CD14-positive monocyte (primary cell): ENCODE results near the gene GJC3. TPM values are rescaled to one million over a fixed set of nuclear protein-coding genes. Genes with fewer than 3 reads are reported as not detected.

ENCODE experiments used
- DNase-seq, 3 donors: peaks; one replicate each; pipeline ENCODE4 v3.0.0-alpha.2; 2011 to 2022
- H2AFZ ChIP-seq: 2 replicates; pipeline ENCODE4 v1.6.0; 2012; ENCODE audit warnings: mild to moderate bottlenecking, low read depth, low read length, inconsistent platforms; ENCODE audit not compliant: insufficient read depth, poor library complexity, severe bottlenecking
- H3K27ac ChIP-seq, 2 donors: 1 replicate in 1 of 2; 2 replicates in 1 of 2; pipeline ENCODE4 v1.5.1; 2012 to 2013; ENCODE audit warnings: low read length in 2 of 2, control low read depth in 1 of 2, inconsistent platforms in 1 of 2, low read depth in 1 of 2, mild to moderate bottlenecking in 1 of 2
- H3K27me3 ChIP-seq, 2 donors: one replicate each; pipeline versions ENCODE4 v1.6.0 to v1.6.1; 2011 to 2013; ENCODE audit warnings: low read length in 2 of 2; ENCODE audit not compliant: control insufficient read depth in 2 of 2, insufficient read depth in 2 of 2
- H3K36me3 ChIP-seq, 2 donors: replicated peaks in 1 of 2; 1 replicate in 1 of 2; 2 replicates in 1 of 2; pipeline versions ENCODE4 v1.5.1 to v1.6.1; 2012 to 2013; ENCODE audit warnings: low read length in 2 of 2, control low read depth in 1 of 2, inconsistent platforms in 1 of 2, mild to moderate bottlenecking in 1 of 2; ENCODE audit not compliant: insufficient read depth in 2 of 2, control insufficient read depth in 1 of 2
- H3K4me1 ChIP-seq, 2 donors: 1 replicate in 1 of 2; 2 replicates in 1 of 2; pipeline versions ENCODE4 v1.5.1 to v1.6.1; 2012 to 2013; ENCODE audit warnings: low read length in 2 of 2, control low read depth in 1 of 2, inconsistent platforms in 1 of 2, mild to moderate bottlenecking in 1 of 2, moderate library complexity in 1 of 2; ENCODE audit not compliant: insufficient read depth in 2 of 2, control insufficient read depth in 1 of 2
- H3K4me2 ChIP-seq: replicated peaks from 2 replicates; pipeline ENCODE3; 2012; ENCODE audit warnings: low read length, moderate library complexity, mild to moderate bottlenecking; ENCODE audit not compliant: poor library complexity, severe bottlenecking; ENCODE audit errors: extremely low read depth
- H3K4me3 ChIP-seq, 3 experiments: fragments of 200-600 bp in 1 of 3; sonication (generic) in 1 of 3; replicated peaks in 1 of 3; 1 replicate in 2 of 3; 2 replicates in 1 of 3; pipeline ENCODE4 v1.5.1; 2011 to 2013; ENCODE audit warnings: low read length in 3 of 3, mild to moderate bottlenecking in 3 of 3, control low read depth in 2 of 3, low read depth in 2 of 3, inconsistent platforms in 1 of 3, moderate library complexity in 1 of 3
- H3K79me2 ChIP-seq: 2 replicates; pipeline ENCODE4 v1.6.0; 2012; ENCODE audit warnings: mild to moderate bottlenecking, control low read depth, inconsistent platforms, low read length, moderate library complexity; ENCODE audit not compliant: insufficient read depth
- H3K9ac ChIP-seq: 2 replicates; pipeline ENCODE4 v1.6.0; 2017; ENCODE audit warnings: low read length, mild to moderate bottlenecking; ENCODE audit not compliant: insufficient read depth, poor library complexity, severe bottlenecking
- H3K9me3 ChIP-seq, 2 donors: replicated peaks in 1 of 2; 1 replicate in 1 of 2; 2 replicates in 1 of 2; pipeline versions ENCODE4 v1.5.1 to v1.6.1; 2012 to 2013; ENCODE audit warnings: low read length in 2 of 2, control low read depth in 1 of 2; ENCODE audit not compliant: control insufficient read depth in 1 of 2, insufficient read depth in 1 of 2
- H4K20me1 ChIP-seq: 2 replicates; pipeline ENCODE4 v1.6.0; 2012; ENCODE audit warnings: mild to moderate bottlenecking, low read length, control low read depth, moderate library complexity; ENCODE audit not compliant: insufficient read depth
- H3K27ac Mint-ChIP-seq, 7 donors: one replicate each; pipeline ENCODE4 v1.8.0; 2020; ENCODE audit warnings: mild to moderate bottlenecking in 7 of 7, mixed read lengths in 7 of 7, moderate library complexity in 6 of 7, inconsistent platforms in 2 of 7
- H3K27me3 Mint-ChIP-seq, 3 donors: one replicate each; pipeline ENCODE4 v1.8.0; 2021 to 2022; ENCODE audit warnings: low read depth in 3 of 3, mild to moderate bottlenecking in 3 of 3, mixed read lengths in 3 of 3, moderate library complexity in 3 of 3, inconsistent platforms in 1 of 3
- H3K36me3 Mint-ChIP-seq, 2 donors: one replicate each; pipeline ENCODE4 v1.8.0; 2020; ENCODE audit warnings: mixed read lengths in 2 of 2, inconsistent platforms in 1 of 2, mild to moderate bottlenecking in 1 of 2
- H3K4me1 Mint-ChIP-seq: one replicate; pipeline ENCODE4 v1.8.0; 2020; ENCODE audit warnings: mild to moderate bottlenecking, mixed read lengths
- H3K4me3 Mint-ChIP-seq, 2 donors: one replicate each; pipeline ENCODE4 v1.8.0; 2020; ENCODE audit warnings: mild to moderate bottlenecking in 2 of 2, mixed read lengths in 2 of 2, moderate library complexity in 1 of 2
- H3K9me3 Mint-ChIP-seq, 7 donors: one replicate each; pipeline ENCODE4 v1.8.0; 2020 to 2022; ENCODE audit warnings: mixed read lengths in 7 of 7, mild to moderate bottlenecking in 6 of 7, moderate library complexity in 6 of 7, inconsistent platforms in 2 of 7
- CTCF ChIP-seq: fragments of 200-600 bp; IDR thresholded peaks from one replicate; pipeline ENCODE4 v1.8.0; 2022; ENCODE audit warnings: antibody characterized with exemption, mild to moderate bottlenecking
- WGBS: methylation state at CpG from one replicate; pipeline ENCODE4 v1.1.5; 2013; ENCODE audit warnings: missing lambda C conversion rate; ENCODE audit not compliant: insufficient coverage; 5-methylcytosine and 5-hydroxymethylcytosine counted together
- intact Hi-C, 2 donors: fragments of 100-400 bp; cut with micrococcal nuclease; formaldehyde crosslinking; loops; one replicate each; pipeline versions ENCODE4 v1.15.0 to v1.15.1; 2023
- polyA plus RNA-seq, 3 donors: library from polyadenylated mRNA; depleted of rRNA in 1 of 3; unstranded in 2 of 3; stranded (reverse) in 1 of 3; fragments of 300-500 nt in 2 of 3; fragments of >200 nt in 1 of 3; fragmentation: Illumina TruSeq in 2 of 3; gene quantifications; 1 replicate in 2 of 3; 2 replicates in 1 of 3; pipeline ENCODE4 v1.2.3, GENCODE V29; 2012 to 2021

Gene GJC3
- polyA plus RNA-seq, 3 donors, result not detected

GRCh38 chr7:99969298-99969697, 39.9 kb upstream of the GJC3 start:
- Mint-ChIP-seq H3K4me1 (no peaks in the 10 kb centered on the region), H3K27me3 (peaks cover 8 to 32% (median 10%) of the 10 kb centered on the region in 3 donors), H3K4me3 (no peak overlapping the region), H3K9me3 (peaks cover 0 to 6% (median 0%) of the 10 kb centered on the region in 7 donors), H3K36me3 (no peaks in the 10 kb centered on the region), H3K27ac (no peak overlapping the region)
- no peak for TF ChIP-seq CTCF
- no peaks in the 10 kb centered on the region for H3K4me1 ChIP-seq
- peaks cover 0 to 6% of the 10 kb centered on the region in 2 donors for H3K27me3 ChIP-seq
- no peaks in the 10 kb centered on the region for H3K9me3 ChIP-seq
- no peaks in the 10 kb centered on the region for H3K36me3 ChIP-seq
- no peak overlapping the region for H3K4me2 ChIP-seq
- H3K79me2 ChIP-seq, result no peaks in the 10 kb centered on the region
- no peak for DNase-seq
- intact Hi-C loops, result no loop called here
- H3K4me3 ChIP-seq, result no peak overlapping the region
- H3K9ac ChIP-seq, result no peak overlapping the region
- H4K20me1 ChIP-seq, result no peaks in the 10 kb centered on the region
- no peak overlapping the region for H2AFZ ChIP-seq
- 100% methylated on average over 1 of the region's 3 CpGs for WGBS
- H3K27ac ChIP-seq, result no peak overlapping the region

- Histone ChIP-seq H4K20me1 (no peaks in the 10 kb centered on the region), H3K27ac (no peak overlapping the region), H3K9me3 (no peaks in the 10 kb centered on the region), H3K27me3 (peaks cover 30 to 40% of the 10 kb centered on the region in 2 donors), H3K79me2 (no peaks in the 10 kb centered on the region), H3K36me3 (no peaks in the 10 kb centered on the region), H3K4me3 (no peak overlapping the region), H2AFZ (no peak overlapping the region), H3K4me2 (no peak overlapping the region), H3K4me1 (peaks cover 9% of the 10 kb centered on the region in 2 donors), H3K9ac (no peak overlapping the region)
- Mint-ChIP-seq H3K27ac (peak overlapping the region in 1 of 7 donors; percentile 41), H3K9me3 (peaks cover 0 to 4% (median 0%) of the 10 kb centered on the region in 7 donors), H3K27me3 (peaks cover 6 to 38% (median 23%) of the 10 kb centered on the region in 3 donors), H3K4me3 (no peak overlapping the region), H3K36me3 (peaks cover 0 to 2% of the 10 kb centered on the region in 2 donors), H3K4me1 (peaks cover 17% of the 10 kb centered on the region)
- intact Hi-C loops, result no loop called here
- no peak for DNase-seq
- TF ChIP-seq CTCF, result no peak
- 100% methylated on average over 1 of the region's 9 CpGs for WGBS
Observed at GRCh38 chr7:99958564-99959227, 29.3 kb upstream of the GJC3 start.
